ENCODE results near the gene SNRNP25.

GRCh38 chr16:38941-39892, 14.4 kb upstream of the SNRNP25 start:
- TF ChIP-seq EZH2 (IDR thresholded peaks at IDR 0.05; ENCODE audit: insufficient read depth, poor library complexity, severe bottlenecking) (no peak), EZH2phosphoT487 (IDR thresholded peaks at IDR 0.05; ENCODE audit: insufficient read depth, low read depth) (no peak)
